Testis (tissue), 5 donors: ENCODE measurements around the gene UNC93B1. TPM values are rescaled to one million over a fixed set of nuclear protein-coding genes. Genes with fewer than 3 reads are reported as not detected.

Source experiments
- DNase-seq: peaks from one replicate; pipeline ENCODE4 v3.0.0-alpha.2; 2019
- H3K27ac ChIP-seq, 2 donors: fragments of 200-600 bp; sonication (generic); one replicate each; pipeline ENCODE4 v1.5.1; 2019
- H3K27me3 ChIP-seq: fragments of 200-600 bp; sonication (generic); one replicate; pipeline ENCODE4 v1.5.1; 2019
- H3K36me3 ChIP-seq: fragments of 200-600 bp; sonication (generic); one replicate; pipeline ENCODE4 v1.5.1; 2017; ENCODE audit warnings: low read depth; ENCODE audit errors: missing control alignments
- H3K4me1 ChIP-seq: fragments of 200-600 bp; sonication (generic); one replicate; pipeline ENCODE4 v1.5.1; 2019
- H3K4me3 ChIP-seq, 2 donors: fragments of 200-600 bp; sonication (generic); one replicate each; pipeline ENCODE4 v1.5.1; 2017 to 2019
- H3K9me3 ChIP-seq: fragments of 200-600 bp; sonication (generic); one replicate; pipeline ENCODE4 v1.5.1; 2017
- CTCF ChIP-seq, 3 experiments: fragments of 450-650 bp in 2 of 3; fragments of 200-600 bp in 1 of 3; sonication (generic) in 1 of 3; IDR thresholded peaks; one replicate each; pipeline ENCODE4 v1.5.1; 2016 to 2019; ENCODE audit warnings: antibody characterized with exemption in 3 of 3, mild to moderate bottlenecking in 2 of 3, moderate library complexity in 1 of 3
- POLR2A ChIP-seq: fragments of 450-650 bp; IDR thresholded peaks from one replicate; pipeline ENCODE4 v1.6.1; 2017; ENCODE audit warnings: antibody characterized with exemption, mild to moderate bottlenecking, moderate library complexity
- WGBS, 2 donors: methylation state at CpG; one replicate each; pipeline ENCODE4 v1.1.5; 2018; 5-methylcytosine and 5-hydroxymethylcytosine counted together
- intact Hi-C: fragments of 100-400 bp; cut with DNase I; formaldehyde crosslinking; loops from one replicate; pipeline ENCODE4 v1.15.1; 2023; ENCODE audit warnings: low total_unique reads
- long read RNA-seq, 2 donors: transcript quantifications; one replicate each; lab custom pipeline, GENCODE V29; 2026
- polyA plus RNA-seq: library from polyadenylated mRNA; stranded (reverse); fragments of 350-450 nt; fragmentation: Illumina TruSeq; extraction: RNeasy Lipid Tissue Mini Kit (QIAGEN cat#74804); gene quantifications from one replicate; pipeline ENCODE4 v1.2.3, GENCODE V29; 2014; ENCODE audit warnings: low read depth, low replicate concordance; ENCODE audit not compliant: insufficient read depth
- total RNA-seq, 2 donors: library from RNA; depleted of rRNA; stranded (reverse); fragments of >200 nt; gene quantifications; one replicate each; pipeline ENCODE4 v1.2.3, GENCODE V29; 2016

The UNC93B1 gene
- total RNA-seq (10 to 100 TPM in 1 of 2 donors, 1 to 10 TPM in 1; 5.3 to 12.3 TPM), polyA plus RNA-seq (7.9 TPM)
- long read RNA-seq, donor 1, partial matches to known transcripts = 0 of 3 reads
- long read RNA-seq, donor 1, other reads (novel, unspliced or antisense) = 0 of 3 reads
- long read RNA-seq, donor 2, partial matches to known transcripts = 0 of 3 reads
- long read RNA-seq, donor 2, other reads (novel, unspliced or antisense) = 0 of 3 reads

DNA sequence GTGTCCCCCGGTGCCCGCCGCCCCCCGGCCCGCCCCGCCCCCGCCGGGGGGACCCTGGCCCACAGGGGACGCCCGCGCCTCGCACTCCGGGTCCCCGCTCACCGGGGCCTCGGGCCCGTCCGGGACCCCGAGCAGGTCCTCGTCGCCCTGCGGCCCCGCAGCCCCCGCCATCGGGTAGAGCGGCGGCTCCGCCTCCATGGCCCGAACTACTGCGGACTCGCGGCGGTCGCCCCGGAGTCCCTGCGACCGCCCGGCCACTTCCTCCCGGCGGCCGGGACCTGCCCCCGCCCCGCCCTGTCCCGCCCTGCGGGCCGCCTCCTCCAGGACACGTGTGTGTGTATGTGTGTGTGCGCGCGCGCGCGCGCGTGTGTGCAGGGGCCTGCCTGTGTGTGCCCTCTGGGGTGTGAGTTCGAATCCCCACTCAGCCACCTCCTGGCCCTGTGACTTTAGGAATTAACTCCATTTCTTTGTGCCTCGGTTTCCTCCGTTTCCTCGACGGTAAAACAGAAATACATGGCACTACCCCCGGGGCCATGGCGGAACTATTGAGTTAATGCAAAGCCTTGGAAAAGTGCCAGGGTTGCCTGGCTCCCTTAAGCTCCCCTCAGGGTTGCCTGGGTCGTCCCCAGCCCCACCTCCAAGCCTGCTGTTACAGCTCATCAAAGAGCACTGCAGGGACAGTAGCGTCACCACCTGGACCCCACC lies at the start of gene UNC93B1:
Gene UNC93B1, minus strand, starts transcription at position 252 of the 705 bp plus-strand sequence. Its CDS starts 54 bp downstream, at position 198.
- intact Hi-C loops = no loop called here

GRCh38 chr11:68053117-68053516 lies 49.2 kb upstream of the UNC93B1 start:
- H3K9me3 ChIP-seq = no peaks in the 10 kb centered on the region
- intact Hi-C loops = no loop called here
- no peaks in the 10 kb centered on the region for H3K27me3 ChIP-seq
- no peak for TF ChIP-seq POLR2A
- TF ChIP-seq CTCF (IDR thresholded peaks at IDR 0.05) = no peak
- 55 to 76% methylated on average over 6 to 9 of the region's 9 CpGs for WGBS, 2 donors
- no peaks in the 10 kb centered on the region for H3K36me3 ChIP-seq
- DNase-seq = no peak
- no peaks in the 10 kb centered on the region for H3K4me1 ChIP-seq
- H3K27ac ChIP-seq = no peak overlapping the region
- no peak overlapping the region for H3K4me3 ChIP-seq

More for the DNA sequence above, at the start of gene UNC93B1:
- no peaks in the 10 kb centered on the region for H3K9me3 ChIP-seq
- no peaks in the 10 kb centered on the region for H3K36me3 ChIP-seq
- WGBS, 2 donors = 8 to 19% methylated on average over 8 to 30 of the region's 64 CpGs
- H3K27ac ChIP-seq = peak within 1 kb of the TSS in 1 of 2 donors; percentile 3
- peak within 1 kb of the TSS; percentile 64 to 68 for H3K4me3 ChIP-seq
- H3K27me3 ChIP-seq = no peaks in the 10 kb centered on the region
- TF ChIP-seq POLR2A (no peak), CTCF (IDR thresholded peaks at IDR 0.05) (no peak)
- H3K4me1 ChIP-seq = peaks cover 4% of the 10 kb centered on the region
- peak; percentile 80 for DNase-seq

DNA sequence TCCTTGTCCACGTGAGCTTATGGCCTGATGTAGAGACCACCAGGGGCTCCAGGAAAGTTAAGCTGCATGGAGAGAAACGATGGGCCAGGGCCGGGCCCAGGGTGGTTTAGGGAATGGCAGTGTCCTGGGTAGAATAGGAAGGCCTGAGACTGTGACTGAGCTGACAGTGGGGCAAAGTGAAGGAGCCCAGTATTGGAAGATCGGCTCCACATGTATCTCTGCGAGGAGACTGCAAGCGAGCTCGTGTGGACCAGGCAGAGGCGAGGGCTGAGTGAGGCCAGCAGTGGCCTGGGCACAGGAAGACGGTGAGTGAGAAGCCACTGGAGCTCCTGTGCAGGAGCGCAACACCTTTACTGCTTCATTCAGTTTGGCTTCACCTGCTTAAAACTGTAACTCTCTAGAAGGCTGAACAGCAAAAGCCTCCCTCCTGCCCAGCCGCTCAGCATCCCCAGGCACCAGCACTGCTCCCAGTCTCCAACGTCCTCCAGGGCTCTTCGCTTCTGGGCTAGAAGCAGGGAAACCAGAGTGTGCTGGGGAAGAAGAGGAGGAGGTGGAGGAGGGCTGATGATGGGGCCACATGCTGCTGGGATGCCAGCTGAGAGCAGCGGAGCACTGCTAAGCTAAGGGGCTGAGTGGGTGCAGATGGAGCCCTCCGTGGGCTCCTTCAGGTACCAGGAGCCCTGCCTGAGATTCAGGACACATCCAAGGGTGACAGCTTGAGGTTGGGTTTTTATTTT lies 48.4 kb upstream of the UNC93B1 start:
- H3K27ac ChIP-seq = no peak overlapping the region
- no peak overlapping the region for H3K4me3 ChIP-seq
- 89 to 92% methylated on average over 15 of the region's 15 CpGs for WGBS, 2 donors
- TF ChIP-seq POLR2A = no peak
- no peak for TF ChIP-seq CTCF (IDR thresholded peaks at IDR 0.05)
- H3K36me3 ChIP-seq = no peaks in the 10 kb centered on the region
- H3K4me1 ChIP-seq = no peaks in the 10 kb centered on the region
- DNase-seq = no peak
- no peaks in the 10 kb centered on the region for H3K9me3 ChIP-seq
- H3K27me3 ChIP-seq = no peaks in the 10 kb centered on the region
- intact Hi-C loops = no loop called here

DNA sequence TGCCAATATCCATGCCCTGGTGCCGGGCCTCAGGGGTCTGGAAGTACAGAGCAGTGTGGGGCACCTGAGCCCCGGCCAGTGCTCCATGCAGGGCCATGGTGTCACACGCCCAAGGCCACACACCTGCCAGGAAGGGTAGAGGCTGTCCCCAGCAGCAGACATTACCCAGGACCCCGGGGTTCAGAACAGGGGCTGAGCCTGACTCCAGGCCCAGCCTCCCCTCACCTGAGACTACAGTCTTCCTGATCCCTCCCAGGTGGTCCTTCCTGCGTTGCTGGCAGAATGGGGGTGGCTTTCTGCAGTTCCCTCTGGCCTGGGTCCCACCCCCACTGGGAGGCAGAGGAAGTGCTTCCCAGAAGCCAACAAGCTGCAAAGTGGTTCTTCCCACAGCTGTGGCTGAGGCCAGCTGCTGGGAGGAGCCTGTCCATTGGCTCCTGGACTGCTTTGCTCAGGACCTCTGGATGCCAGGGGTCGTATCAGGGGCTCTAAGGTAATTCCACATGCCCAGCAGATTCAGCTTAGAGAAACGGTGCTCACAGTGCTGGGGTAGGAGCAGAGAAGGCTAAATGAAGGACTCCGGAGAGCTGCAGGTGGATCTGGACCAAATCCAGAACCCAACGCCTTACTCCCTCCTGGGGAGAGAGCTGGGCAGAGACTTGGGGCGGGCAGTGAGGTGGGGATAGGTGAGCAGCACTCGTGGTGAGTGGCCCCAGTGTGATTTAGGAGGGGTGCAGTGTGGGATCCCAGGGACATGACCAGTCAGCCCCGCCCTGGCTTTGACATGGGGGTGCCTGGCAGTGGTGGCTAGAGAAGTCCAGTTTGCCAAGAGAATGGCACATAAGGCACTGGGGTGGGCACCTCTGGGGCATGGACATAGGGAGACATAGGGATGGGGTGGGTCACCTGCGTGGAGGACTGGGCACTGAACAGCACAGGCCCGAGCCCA lies 47.6 kb upstream of the UNC93B1 start:
- intact Hi-C loops = no loop called here
- Histone ChIP-seq H3K27ac (no peak overlapping the region), H3K36me3 (no peaks in the 10 kb centered on the region), H3K9me3 (no peaks in the 10 kb centered on the region), H3K4me1 (no peaks in the 10 kb centered on the region), H3K4me3 (no peak overlapping the region), H3K27me3 (no peaks in the 10 kb centered on the region)
- DNase-seq = no peak
- TF ChIP-seq CTCF (IDR thresholded peaks at IDR 0.05) (no peak), POLR2A (no peak)
- 77 to 88% methylated on average over 8 to 14 of the region's 14 CpGs for WGBS, 2 donors
